22Rv1 (cell line): ENCODE measurements around the gene SFSWAP.

Experiments used
- ZFX ChIP-seq: fragments of 450-650 bp; IDR thresholded peaks from 2 replicates; pipeline ENCODE4 v1.6.1; 2017; ENCODE audit warnings: antibody characterized with exemption, borderline replicate concordance
- TF ChIP-seq, protein P1 (sequence below): fragments of 450-650 bp; IDR thresholded peaks from 2 replicates; pipeline ENCODE4 v1.5.1; 2017; ENCODE audit warnings: mild to moderate bottlenecking

DNA sequence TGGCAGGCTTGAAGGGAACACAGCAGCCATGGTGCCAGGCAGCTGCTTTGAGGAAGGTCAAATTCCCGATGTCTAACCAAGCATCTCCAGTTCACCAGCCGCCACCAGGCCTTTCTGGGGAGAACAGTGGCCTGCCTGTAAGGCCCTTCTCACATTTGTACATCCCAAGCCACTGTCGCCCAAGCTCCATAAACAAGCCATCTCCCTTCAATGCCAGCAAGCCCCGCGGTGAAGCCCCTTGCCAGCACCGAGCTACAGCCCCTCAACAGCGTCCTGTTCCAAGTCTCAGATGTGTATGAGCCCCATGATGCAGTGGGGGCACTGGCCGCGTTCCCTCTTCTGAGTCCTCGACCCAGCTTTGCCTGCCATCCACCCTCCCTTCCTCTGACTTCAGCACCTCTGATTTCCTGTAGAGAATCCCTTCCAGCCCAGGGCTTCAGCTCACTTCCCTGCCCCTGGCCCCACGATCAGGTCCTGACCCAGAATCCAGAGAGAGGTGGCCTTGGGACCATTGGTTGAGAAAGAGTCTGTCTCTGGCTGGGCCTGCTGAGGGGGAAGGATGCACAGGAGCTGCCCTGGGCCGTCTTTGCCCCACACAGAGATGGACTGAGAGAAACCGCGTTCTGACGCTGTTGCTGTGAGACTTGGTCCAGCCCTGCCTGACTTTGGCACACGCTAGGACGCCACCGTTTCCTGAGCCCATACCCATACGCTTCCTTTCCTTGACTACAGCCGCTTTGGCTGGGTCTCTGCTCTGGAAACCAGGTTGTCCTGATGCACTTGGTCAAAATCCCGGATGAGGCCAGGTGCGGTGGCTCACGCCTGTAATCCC, 115.4 kb downstream of the SFSWAP start:
- TF ChIP-seq, protein P1, sequence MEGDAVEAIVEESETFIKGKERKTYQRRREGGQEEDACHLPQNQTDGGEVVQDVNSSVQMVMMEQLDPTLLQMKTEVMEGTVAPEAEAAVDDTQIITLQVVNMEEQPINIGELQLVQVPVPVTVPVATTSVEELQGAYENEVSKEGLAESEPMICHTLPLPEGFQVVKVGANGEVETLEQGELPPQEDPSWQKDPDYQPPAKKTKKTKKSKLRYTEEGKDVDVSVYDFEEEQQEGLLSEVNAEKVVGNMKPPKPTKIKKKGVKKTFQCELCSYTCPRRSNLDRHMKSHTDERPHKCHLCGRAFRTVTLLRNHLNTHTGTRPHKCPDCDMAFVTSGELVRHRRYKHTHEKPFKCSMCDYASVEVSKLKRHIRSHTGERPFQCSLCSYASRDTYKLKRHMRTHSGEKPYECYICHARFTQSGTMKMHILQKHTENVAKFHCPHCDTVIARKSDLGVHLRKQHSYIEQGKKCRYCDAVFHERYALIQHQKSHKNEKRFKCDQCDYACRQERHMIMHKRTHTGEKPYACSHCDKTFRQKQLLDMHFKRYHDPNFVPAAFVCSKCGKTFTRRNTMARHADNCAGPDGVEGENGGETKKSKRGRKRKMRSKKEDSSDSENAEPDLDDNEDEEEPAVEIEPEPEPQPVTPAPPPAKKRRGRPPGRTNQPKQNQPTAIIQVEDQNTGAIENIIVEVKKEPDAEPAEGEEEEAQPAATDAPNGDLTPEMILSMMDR = no peak
- no peak for TF ChIP-seq ZFX
